GM19023 (cell line): ENCODE results near the gene CRYGB.
"Not testable (repeated sequence)": the region's sequence is repeated elsewhere in the genome, so short reads cannot be mapped to it uniquely, and the experiment has no call there.

Experiments used
- ATAC-seq: cut with Tn5 transposase; IDR thresholded peaks from one replicate; pipeline ENCODE4 v1.9.1; 2021; ENCODE audit warnings: mild to moderate bottlenecking, moderate library complexity; ENCODE audit not compliant: unreplicated experiment

CRYGB gene

DNA sequence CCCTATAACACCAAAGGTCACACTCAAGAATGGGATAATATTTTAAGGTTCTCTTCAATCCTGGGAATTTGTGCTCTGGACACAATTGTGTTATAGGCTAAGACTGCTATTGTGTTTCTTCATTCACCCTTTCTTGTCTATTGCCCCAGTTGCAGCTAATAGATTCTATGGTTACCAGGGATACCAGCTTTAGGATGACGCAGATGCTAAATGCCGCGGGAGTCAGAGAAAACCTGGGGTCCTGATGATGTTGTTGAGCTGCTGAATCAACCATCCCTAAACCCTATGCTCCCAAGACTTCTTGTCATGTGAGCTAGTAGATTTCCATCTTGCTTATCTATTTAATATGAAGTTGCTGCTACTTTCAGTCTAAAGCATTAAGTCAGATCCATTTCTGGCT, 27.0 kb downstream of the CRYGB start:
- ATAC-seq = no peak

DNA sequence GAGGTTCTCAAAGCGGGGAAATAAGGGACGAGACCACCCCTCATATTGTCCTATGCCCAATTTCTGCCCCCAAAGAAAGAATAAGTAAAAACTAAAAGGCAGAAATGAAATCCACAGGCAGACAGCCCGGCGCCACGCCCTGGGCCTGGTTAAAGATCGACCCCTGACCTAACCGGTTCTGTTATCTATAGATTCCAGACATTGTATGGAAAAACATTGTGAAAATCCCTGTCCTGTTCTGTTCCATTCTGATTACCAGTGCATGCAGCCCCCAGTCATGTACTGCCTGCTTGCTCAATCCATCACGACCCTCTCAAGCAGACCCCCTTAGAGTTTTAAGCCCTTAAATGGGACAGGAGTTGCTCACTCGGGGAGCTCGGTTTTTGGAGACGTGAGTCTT, 28.6 kb downstream of the CRYGB start:
- not testable (repeated sequence) for ATAC-seq

- no peak for ATAC-seq
These were observed 33.0 kb downstream of the CRYGB start for GRCh38 chr2:208112969-208113368.

DNA sequence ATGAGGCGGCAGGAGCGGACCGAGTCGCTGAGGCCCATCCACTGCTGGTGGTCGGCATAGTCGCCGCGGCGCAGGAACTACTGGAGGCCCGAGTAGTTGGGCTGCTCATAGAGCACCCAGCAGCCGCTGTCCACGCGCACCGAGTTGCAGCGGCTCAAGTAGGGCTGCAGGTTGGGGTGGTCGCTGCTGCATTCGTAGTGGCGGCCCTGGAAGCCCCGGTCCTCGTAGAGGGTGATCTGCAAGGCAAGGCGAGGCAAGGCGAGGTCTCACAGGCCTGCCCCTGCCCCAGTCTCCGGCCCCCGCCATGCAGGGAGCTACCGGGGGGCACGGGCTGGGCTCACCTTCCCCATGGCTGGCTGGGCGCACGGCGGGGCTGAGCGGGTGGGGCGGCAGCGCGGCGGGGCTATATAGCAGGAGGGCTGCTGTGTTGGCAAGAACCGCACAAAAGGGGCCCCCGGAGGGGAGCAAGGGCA, 33.6 kb downstream of the CRYGB start:
- not testable (repeated sequence) for ATAC-seq

- no peak for ATAC-seq
These were observed 42.3 kb downstream of the CRYGB start for GRCh38 chr2:208103616-208104015.

GRCh38 chr2:208101716-208102631, 44.0 kb downstream of the CRYGB start:
- ATAC-seq = no peak

- ATAC-seq = no peak
These were observed 46.1 kb downstream of the CRYGB start for GRCh38 chr2:208099682-208100470.

DNA sequence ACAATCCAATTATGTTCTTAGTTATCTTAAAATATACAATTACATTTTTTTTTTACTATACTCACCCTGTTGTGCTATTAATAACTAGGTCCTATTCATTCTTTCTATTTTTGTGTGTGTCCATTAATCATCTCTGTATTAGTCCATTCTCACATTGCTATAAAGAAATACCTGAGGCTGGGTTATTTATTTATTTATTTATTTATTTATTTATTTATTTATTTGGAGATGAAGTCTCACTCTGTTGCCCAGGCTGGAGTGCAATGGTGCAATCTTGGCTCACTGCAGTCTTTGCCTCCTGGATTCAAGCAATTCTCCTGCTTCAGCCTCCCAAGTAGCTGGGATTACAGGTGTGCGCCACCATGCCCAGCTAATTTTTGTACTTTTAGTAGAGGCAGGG, 47.3 kb downstream of the CRYGB start:
- ATAC-seq = not testable (repeated sequence)

GRCh38 chr2:208098267-208098666, 47.7 kb downstream of the CRYGB start:
- ATAC-seq = no peak

DNA sequence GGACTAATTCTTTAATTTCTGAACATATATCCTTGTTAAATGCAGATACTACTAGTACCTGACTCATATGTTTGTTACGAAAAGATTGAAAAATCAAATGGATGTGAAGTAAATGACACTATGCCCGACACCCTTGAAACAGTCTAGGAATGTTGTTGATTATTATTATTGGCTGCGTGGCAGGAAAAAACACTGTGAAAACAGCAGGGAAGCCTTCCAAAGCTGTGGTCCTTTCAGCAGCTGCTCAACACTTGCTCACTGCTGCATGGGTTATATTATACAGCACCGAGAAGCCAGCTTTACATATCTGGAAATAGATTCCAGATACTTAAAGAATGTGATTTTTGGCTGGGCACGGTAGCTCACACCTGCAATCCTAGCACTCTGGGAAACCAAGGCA, 48.2 kb downstream of the CRYGB start:
- no peak for ATAC-seq

DNA sequence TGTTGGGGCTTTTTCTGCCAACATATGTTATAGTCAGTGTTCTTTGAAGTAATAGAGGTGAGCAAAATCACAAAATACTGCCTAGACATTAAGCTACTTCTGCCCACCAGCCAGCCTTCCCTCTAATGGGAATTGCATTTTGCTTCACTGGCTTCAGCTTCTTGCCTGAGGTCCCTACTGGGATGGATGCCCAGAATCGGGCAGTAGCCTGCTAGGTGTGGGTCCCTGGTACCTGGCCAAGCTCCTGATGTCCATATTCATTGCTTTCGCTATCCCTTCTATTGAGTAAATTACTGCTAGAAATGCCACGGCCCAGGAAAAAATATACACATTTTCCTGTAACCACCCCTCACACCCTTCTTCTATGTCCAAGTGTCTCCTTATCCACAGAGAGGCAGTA, 48.6 kb downstream of the CRYGB start:
- ATAC-seq = no peak

DNA sequence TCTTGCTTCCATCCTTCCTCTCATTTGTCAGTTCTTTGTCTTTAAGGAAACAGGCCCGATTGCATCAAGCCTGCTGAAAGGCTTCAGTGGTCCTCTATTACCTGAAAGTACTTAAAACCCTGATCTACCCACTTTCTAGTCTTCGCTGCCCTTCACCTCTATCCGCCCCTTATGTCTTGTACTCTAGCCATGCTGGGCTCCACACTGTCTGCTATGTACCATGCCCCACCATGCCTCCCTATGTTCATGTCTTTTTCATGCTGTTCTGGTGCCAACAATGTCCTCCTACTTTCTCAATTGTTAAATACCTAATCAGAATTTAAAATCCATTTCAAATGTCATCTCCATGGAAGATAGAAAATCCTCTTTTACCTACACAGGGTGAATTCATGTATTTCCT, 49.9 kb downstream of the CRYGB start:
- ATAC-seq = no peak

DNA sequence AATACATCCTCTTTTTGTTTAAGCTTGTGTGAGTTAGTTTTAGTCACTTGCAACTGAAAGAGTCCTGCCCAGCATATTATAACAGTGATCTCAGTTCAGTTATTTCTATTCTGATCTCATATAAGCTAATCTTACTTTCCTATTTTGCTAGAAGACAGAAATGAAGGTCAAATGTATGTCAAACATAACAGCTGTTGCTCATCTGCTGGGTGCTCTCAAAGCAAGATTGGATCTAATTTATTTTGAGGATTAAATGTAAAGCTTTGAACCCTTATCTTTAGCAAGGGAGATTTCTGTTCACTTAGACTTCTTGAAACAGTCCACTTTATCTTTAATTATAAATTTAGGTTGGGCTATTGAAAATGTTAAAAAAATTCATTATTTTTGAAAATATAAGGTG, 52.8 kb downstream of the CRYGB start:
- no peak for ATAC-seq
